SU-DHL-6 (cell line): ENCODE data around the gene PLXND1.

Experiments
- EZH2phosphoT487 ChIP-seq: fragments of 200-600 bp; sonication (generic), shearing (Covaris generic); conservative IDR thresholded peaks from 2 replicates; pipeline ENCODE4 v1.6.1; 2018; ENCODE audit warnings: mild to moderate bottlenecking, antibody characterized with exemption, low read length, moderate library complexity, mixed read lengths
- TF ChIP-seq, protein P1 (sequence below): fragments of 200-600 bp; sonication (generic); IDR thresholded peaks from one replicate; pipeline ENCODE4 v1.5.1; 2017; ENCODE audit warnings: antibody characterized with exemption, mild to moderate bottlenecking, low read length, moderate library complexity; ENCODE audit not compliant: insufficient read depth, poor library complexity, severe bottlenecking

- TF ChIP-seq, protein P1, sequence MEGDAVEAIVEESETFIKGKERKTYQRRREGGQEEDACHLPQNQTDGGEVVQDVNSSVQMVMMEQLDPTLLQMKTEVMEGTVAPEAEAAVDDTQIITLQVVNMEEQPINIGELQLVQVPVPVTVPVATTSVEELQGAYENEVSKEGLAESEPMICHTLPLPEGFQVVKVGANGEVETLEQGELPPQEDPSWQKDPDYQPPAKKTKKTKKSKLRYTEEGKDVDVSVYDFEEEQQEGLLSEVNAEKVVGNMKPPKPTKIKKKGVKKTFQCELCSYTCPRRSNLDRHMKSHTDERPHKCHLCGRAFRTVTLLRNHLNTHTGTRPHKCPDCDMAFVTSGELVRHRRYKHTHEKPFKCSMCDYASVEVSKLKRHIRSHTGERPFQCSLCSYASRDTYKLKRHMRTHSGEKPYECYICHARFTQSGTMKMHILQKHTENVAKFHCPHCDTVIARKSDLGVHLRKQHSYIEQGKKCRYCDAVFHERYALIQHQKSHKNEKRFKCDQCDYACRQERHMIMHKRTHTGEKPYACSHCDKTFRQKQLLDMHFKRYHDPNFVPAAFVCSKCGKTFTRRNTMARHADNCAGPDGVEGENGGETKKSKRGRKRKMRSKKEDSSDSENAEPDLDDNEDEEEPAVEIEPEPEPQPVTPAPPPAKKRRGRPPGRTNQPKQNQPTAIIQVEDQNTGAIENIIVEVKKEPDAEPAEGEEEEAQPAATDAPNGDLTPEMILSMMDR, result no peak
- no peak for TF ChIP-seq EZH2phosphoT487
Observed at GRCh38 chr3:129628169-129628522, 21.7 kb upstream of the PLXND1 start.
